OCI-LY3 (cell line): ENCODE results near the gene ANKRD33B.

Experiments
- H2AFZ ChIP-seq: fragments of 200-600, 300-600 bp; shearing (Covaris generic); 2 replicates; pipeline ENCODE4 v1.6.0; 2014; ENCODE audit warnings: antibody characterized with exemption, low read depth, low read length
- H3K27ac ChIP-seq: fragments of 200-600, 300-600 bp; sonication (generic); 2 replicates; pipeline ENCODE4 v1.5.1; 2014; ENCODE audit warnings: mild to moderate bottlenecking, low read length, moderate library complexity, mixed read lengths
- H3K27me3 ChIP-seq: fragments of 200-600, 300-600 bp; sonication (generic); 2 replicates; pipeline ENCODE4 v1.6.1; 2014; ENCODE audit warnings: low read depth, low read length, mixed read lengths
- H3K36me3 ChIP-seq: fragments of 200-600, 300-600 bp; sonication (generic); replicated peaks from 2 replicates; pipeline ENCODE3; 2014; ENCODE audit warnings: low read depth, low read length, mixed read lengths
- H3K4me1 ChIP-seq: fragments of 300-600, 200-600 bp; sonication (generic); 2 replicates; pipeline ENCODE4 v1.6.1; 2014; ENCODE audit warnings: low read length, mixed read lengths
- H3K4me2 ChIP-seq: fragments of 200-600, 300-600 bp; sonication (generic); 2 replicates; pipeline ENCODE4 v1.6.1; 2014; ENCODE audit warnings: low read length, mixed read lengths
- H3K4me3 ChIP-seq: fragments of 300-600, 200-600 bp; sonication (generic); 2 replicates; pipeline ENCODE4 v1.5.1; 2014; ENCODE audit warnings: antibody characterized with exemption, mild to moderate bottlenecking, low read length, moderate library complexity
- H3K79me2 ChIP-seq: fragments of 300-600, 200-600 bp; shearing (Covaris generic); 2 replicates; pipeline ENCODE4 v1.6.1; 2014; ENCODE audit warnings: mild to moderate bottlenecking, low read length, mixed read lengths
- H3K9ac ChIP-seq: fragments of 300-600, 200-600 bp; shearing (Covaris generic); 2 replicates; pipeline ENCODE4 v1.6.0; 2014; ENCODE audit warnings: mild to moderate bottlenecking, low read length, moderate library complexity
- H3K9me3 ChIP-seq: fragments of 200-600, 300-600 bp; shearing (Covaris generic); 2 replicates; pipeline ENCODE4 v1.6.1; 2014; ENCODE audit warnings: low read length, mixed read lengths; ENCODE audit not compliant: insufficient read depth
- H4K20me1 ChIP-seq: fragments of 200-600, 300-600 bp; sonication (generic); 2 replicates; pipeline ENCODE4 v1.6.1; 2016; ENCODE audit warnings: low read length, mixed read lengths; ENCODE audit not compliant: insufficient read depth
- EZH2phosphoT487 ChIP-seq: fragments of 200-600 bp; shearing (Covaris generic); IDR thresholded peaks from 2 replicates; pipeline ENCODE4 v1.6.1; 2018; ENCODE audit warnings: antibody characterized with exemption, mixed run types, low read depth
- TF ChIP-seq, protein P1 (sequence below): fragments of 200-600, 300-600 bp; sonication (generic); IDR thresholded peaks from 2 replicates; pipeline ENCODE4 v1.5.1; 2014; ENCODE audit warnings: antibody characterized with exemption, low read length, low read depth

The ANKRD33B gene

DNA sequence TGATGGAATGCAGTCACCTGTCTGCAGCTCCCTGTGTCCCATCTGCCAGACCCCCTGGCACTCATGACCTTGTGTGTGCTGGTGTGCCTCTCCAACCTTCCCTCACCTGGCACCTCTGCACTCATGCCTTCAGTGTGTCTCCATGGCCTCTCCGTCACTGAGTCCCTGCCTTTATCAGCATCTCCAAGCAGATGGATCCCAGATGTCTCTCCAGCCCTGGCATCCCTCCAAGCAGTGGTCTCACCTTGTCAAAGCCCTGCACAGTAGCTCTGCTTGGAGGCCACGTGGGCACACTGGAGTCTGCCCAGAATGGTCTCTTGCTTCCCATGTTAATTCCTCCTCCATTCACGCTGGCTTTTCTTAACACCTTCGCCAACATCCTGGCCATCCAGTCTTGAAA lies 112.4 kb downstream of the ANKRD33B start:
- peaks cover 12% of the 10 kb centered on the region for H3K36me3 ChIP-seq
- no peak for TF ChIP-seq EZH2phosphoT487
- TF ChIP-seq, protein P1, sequence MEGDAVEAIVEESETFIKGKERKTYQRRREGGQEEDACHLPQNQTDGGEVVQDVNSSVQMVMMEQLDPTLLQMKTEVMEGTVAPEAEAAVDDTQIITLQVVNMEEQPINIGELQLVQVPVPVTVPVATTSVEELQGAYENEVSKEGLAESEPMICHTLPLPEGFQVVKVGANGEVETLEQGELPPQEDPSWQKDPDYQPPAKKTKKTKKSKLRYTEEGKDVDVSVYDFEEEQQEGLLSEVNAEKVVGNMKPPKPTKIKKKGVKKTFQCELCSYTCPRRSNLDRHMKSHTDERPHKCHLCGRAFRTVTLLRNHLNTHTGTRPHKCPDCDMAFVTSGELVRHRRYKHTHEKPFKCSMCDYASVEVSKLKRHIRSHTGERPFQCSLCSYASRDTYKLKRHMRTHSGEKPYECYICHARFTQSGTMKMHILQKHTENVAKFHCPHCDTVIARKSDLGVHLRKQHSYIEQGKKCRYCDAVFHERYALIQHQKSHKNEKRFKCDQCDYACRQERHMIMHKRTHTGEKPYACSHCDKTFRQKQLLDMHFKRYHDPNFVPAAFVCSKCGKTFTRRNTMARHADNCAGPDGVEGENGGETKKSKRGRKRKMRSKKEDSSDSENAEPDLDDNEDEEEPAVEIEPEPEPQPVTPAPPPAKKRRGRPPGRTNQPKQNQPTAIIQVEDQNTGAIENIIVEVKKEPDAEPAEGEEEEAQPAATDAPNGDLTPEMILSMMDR = no peak

DNA sequence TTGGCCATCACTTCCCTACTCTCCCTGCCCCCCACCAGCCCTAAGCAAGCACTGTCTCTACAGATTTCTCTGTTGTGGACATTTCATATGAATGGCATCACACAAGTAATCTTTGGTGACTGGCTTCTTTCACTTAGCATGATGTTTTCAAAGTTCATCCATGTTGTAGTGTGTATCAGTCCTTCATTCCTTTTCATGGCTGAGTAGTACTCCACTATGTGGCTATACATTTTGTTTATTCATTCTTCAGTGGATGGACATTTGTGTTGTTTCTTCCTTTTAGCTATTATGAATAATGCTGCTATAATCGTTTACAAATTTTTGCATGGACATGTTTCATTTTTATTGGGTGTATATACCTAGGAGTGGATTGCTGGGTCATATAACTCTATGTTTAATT lies 113.1 kb downstream of the ANKRD33B start:
- H3K27me3 ChIP-seq = no peaks in the 10 kb centered on the region
- no peak overlapping the region for H3K4me3 ChIP-seq
- H4K20me1 ChIP-seq = no peaks in the 10 kb centered on the region
- TF ChIP-seq, protein P1 = no peak
- no peak overlapping the region for H3K9ac ChIP-seq
- H2AFZ ChIP-seq = no peak overlapping the region
- no peak overlapping the region for H3K27ac ChIP-seq
- no peak overlapping the region for H3K4me2 ChIP-seq
- no peaks in the 10 kb centered on the region for H3K4me1 ChIP-seq
- H3K36me3 ChIP-seq = peaks cover 12% of the 10 kb centered on the region
- H3K9me3 ChIP-seq = no peaks in the 10 kb centered on the region
- H3K79me2 ChIP-seq = no peaks in the 10 kb centered on the region

More for the DNA sequence above, 112.4 kb downstream of the ANKRD33B start:
- no peak overlapping the region for H3K9ac ChIP-seq
- no peaks in the 10 kb centered on the region for H3K27me3 ChIP-seq
- no peak overlapping the region for H3K4me3 ChIP-seq
- H3K9me3 ChIP-seq = no peaks in the 10 kb centered on the region
- H3K4me1 ChIP-seq = no peaks in the 10 kb centered on the region
- H4K20me1 ChIP-seq = no peaks in the 10 kb centered on the region
- no peak overlapping the region for H3K4me2 ChIP-seq
- no peak overlapping the region for H2AFZ ChIP-seq
- H3K79me2 ChIP-seq = no peaks in the 10 kb centered on the region
- H3K27ac ChIP-seq = no peak overlapping the region

DNA sequence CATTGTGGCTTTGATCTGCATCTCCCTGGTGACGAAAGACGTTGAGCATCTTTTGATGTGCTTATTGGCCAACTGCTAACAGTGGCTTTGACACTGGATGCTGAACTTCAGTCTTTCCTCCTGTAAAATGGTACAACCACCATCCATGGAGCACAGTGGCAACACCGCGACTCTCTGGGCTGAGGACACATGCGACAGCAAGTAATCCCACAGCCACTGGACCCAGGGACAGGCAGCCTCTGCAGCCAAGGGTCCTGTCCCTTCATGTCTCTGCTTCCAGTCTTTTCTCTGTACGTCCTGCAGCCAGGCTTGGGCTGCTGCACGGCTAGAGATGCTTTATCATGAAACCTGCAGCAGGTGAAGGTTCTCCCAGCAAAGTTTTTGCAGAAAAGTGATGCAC lies 113.7 kb downstream of the ANKRD33B start:
- Histone ChIP-seq H3K9me3 (no peaks in the 10 kb centered on the region), H3K9ac (no peak overlapping the region), H3K27me3 (no peaks in the 10 kb centered on the region), H3K4me2 (no peak overlapping the region), H3K36me3 (peaks cover 12% of the 10 kb centered on the region), H3K79me2 (no peaks in the 10 kb centered on the region), H4K20me1 (no peaks in the 10 kb centered on the region), H2AFZ (no peak overlapping the region), H3K4me3 (no peak overlapping the region), H3K27ac (no peak overlapping the region), H3K4me1 (no peaks in the 10 kb centered on the region)
- TF ChIP-seq, protein P1 = no peak
- TF ChIP-seq EZH2phosphoT487 = no peak

DNA sequence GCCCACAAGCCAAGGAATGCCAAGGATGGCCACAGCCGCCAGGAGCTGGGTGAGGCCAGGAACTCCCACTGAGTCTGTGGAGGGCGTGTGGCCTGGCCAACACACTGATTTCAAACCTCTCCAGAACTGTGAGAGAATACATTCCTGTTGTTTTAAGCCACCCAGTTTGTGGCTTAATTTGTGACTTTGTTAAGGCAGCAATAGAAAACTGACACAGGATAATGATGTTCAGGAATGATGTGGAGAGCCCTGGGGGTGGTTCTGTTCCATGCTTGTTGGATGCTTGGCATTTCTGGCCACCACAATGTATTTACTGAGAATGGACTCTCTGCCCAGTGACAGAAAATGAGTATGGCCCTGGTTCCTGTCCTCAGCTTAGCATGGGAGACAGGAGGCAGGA lies 114.4 kb downstream of the ANKRD33B start:
- H3K9ac ChIP-seq = no peak overlapping the region
- no peak overlapping the region for H2AFZ ChIP-seq
- TF ChIP-seq, protein P1 = no peak
- no peak for TF ChIP-seq EZH2phosphoT487
- H4K20me1 ChIP-seq = no peaks in the 10 kb centered on the region
- H3K27me3 ChIP-seq = no peaks in the 10 kb centered on the region
- H3K4me2 ChIP-seq = no peak overlapping the region
- no peaks in the 10 kb centered on the region for H3K79me2 ChIP-seq
- no peak overlapping the region for H3K4me3 ChIP-seq
- H3K9me3 ChIP-seq = no peaks in the 10 kb centered on the region
- no peaks in the 10 kb centered on the region for H3K4me1 ChIP-seq
- H3K27ac ChIP-seq = no peak overlapping the region
- H3K36me3 ChIP-seq = peaks cover 12% of the 10 kb centered on the region
